ENCODE measurements around the gene ZSCAN9.

Gene ZSCAN9

GRCh38 chr6:28205879-28206278 is 19.2 kb upstream of the ZSCAN9 start:
- in situ Hi-C loops (cut with MboI; ENCODE audit: low sequenced_read_pairs, unreplicated experiment), result no loop called here

DNA sequence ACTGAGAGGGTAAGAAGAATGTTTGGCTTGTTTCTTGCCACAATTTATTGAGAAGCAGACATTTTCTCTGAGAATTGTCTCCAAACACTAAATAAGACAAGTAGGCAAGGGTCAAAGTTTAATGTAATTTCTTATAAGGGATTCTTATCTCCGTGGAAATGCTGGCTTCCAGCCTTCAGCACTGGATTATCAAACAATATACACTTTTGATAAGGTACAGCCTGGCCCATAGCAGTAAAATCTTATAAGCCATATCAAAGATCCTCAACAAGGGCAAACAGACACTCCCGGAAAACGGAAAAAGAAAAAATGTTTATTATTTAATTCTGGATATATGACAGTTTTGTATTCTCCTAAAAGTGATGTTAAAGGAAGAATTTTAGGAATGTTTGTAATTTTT is 18.5 kb upstream of the ZSCAN9 start:
- TF ChIP-seq CTCF (IDR thresholded peaks at IDR 0.05; ENCODE audit: borderline replicate concordance, control extremely low read depth, extremely low read depth, insufficient read depth, missing control alignments), result no peak
- no peak for DNase-seq (ENCODE audit: low spot score)
- in situ Hi-C loops (cut with MboI; ENCODE audit: low sequenced_read_pairs, unreplicated experiment), result no loop called here

More at GRCh38 chr6:28205879-28206278, 19.2 kb upstream of the ZSCAN9 start:
- no peak for DNase-seq (ENCODE audit: low spot score)
- TF ChIP-seq CTCF (IDR thresholded peaks at IDR 0.05; ENCODE audit: borderline replicate concordance, control extremely low read depth, extremely low read depth, insufficient read depth, missing control alignments), result no peak

DNA sequence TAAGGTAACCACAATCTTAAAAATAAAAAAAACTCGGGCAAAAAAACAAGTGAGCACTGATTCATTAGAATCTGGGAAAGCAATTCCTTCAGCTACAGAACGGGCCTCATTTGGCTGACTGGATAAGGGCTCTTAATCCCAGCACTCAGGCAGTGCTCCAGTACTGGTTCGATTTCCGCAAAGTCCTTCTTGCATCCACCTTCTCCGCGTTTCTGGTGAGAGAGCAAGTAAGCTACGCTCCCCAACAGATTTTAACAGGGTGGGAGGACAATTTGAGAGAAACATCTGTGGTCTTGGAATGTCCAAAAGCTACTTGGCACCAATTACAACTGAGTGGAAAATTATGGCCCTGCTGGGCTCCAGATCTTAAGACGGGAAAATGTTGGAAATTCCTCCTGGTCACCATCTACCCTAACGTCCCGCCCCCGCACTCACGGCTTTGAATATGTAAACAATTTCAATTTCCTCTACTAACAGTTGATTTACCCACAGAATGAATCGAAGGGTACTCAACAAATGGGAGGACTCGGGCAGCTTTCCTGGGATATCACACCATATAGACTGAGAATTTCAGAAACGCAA is 18.1 kb upstream of the ZSCAN9 start:
- DNase-seq (ENCODE audit: low spot score), result no peak
- in situ Hi-C loops (cut with MboI; ENCODE audit: low sequenced_read_pairs, unreplicated experiment), result no loop called here
- no peak for TF ChIP-seq CTCF (IDR thresholded peaks at IDR 0.05; ENCODE audit: borderline replicate concordance, control extremely low read depth, extremely low read depth, insufficient read depth, missing control alignments)

DNA sequence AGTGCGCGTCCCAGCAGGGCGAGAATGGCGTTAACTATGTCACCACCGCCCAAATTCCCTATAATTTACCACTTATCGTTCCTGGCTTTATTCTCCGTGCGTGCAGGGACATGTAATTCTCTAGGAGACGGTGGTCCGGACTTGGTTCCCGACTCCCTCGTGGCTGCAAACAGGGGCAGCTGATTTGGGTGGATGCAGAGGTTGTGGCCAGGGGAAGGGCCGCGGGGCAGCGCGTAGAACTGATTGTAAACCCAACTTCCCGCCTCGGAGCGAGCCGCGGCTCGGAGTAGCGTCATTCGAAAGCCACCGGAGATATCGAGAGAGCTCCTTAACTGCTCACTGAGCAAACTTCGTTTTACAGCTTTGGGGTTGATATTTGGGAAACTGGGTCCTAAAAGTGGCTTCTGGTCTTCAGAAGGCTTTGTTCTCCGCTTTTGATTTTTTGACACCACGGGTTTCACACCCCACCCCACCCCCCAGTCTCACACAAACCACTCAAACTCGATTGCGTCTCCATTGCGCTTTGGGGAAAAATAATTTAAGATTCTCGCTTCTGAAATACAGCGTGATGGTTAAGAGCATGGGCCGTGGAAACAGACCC is 17.5 kb upstream of the ZSCAN9 start:
- in situ Hi-C loops (cut with MboI; ENCODE audit: low sequenced_read_pairs, unreplicated experiment), result no loop called here
- no peak for TF ChIP-seq CTCF (IDR thresholded peaks at IDR 0.05; ENCODE audit: borderline replicate concordance, control extremely low read depth, extremely low read depth, insufficient read depth, missing control alignments)
- peak; percentile 69 for DNase-seq (ENCODE audit: low spot score)

- in situ Hi-C loops (cut with MboI; ENCODE audit: low sequenced_read_pairs, unreplicated experiment), result no loop called here
- no peak for TF ChIP-seq CTCF (IDR thresholded peaks at IDR 0.05; ENCODE audit: borderline replicate concordance, control extremely low read depth, extremely low read depth, insufficient read depth, missing control alignments)
- DNase-seq (ENCODE audit: low spot score), result no peak
Measured at GRCh38 chr6:28208111-28208659, 16.9 kb upstream of the ZSCAN9 start.

DNA sequence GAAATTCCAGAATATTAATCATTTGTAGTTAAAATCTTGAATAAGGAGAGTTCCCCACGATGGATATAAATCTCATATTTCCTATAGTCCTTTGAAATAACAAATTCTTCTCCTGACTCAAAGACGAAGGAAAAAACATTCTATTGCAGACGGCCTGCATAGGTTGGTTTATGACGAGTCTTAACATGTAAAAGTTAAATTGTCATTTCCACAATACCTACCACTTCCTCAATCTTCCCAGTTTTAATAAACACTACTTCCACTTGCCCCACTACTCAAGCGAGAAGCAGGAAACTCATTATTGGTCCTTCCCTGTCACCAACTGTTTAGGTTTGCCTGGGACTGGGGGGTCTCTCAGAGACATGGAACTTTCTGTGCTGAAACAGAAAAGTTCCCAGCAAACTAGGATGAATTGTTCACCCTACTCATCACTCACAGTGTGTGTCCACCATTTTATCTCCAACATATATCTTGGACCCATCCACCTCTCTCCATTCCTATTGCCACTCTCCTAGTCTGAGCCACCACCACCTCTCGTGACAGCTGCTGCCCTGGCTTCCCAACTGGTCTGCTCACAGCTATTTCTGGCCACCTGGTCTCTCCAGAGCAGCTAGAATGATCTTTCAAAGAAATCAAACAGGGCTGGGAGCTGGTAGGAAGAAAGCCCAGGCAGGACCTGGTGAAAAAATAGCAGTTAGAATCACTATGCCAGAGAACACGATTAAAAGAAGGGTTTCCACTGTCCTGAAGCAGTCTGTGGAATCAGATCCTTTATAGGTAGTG is 15.1 kb upstream of the ZSCAN9 start:
- DNase-seq (ENCODE audit: low spot score), result no peak
- in situ Hi-C loops (cut with MboI; ENCODE audit: low sequenced_read_pairs, unreplicated experiment), result no loop called here
- no peak for TF ChIP-seq CTCF (IDR thresholded peaks at IDR 0.05; ENCODE audit: borderline replicate concordance, control extremely low read depth, extremely low read depth, insufficient read depth, missing control alignments)

Data from GM13976 (cell line).